Measurements from ENCODE around the gene ZNF688.
"Not testable (repeated sequence)": the region's sequence is repeated elsewhere in the genome, so short reads cannot be mapped to it uniquely, and the experiment has no call there.

Gene ZNF688

GRCh38 chr16:30571445-30572322, at the start of gene ZNF688:
Gene ZNF688 (minus strand): TSS chr16:30571714. CDS start chr16:30571629, 85 bp downstream.
- peak; percentile 98 for DNase-seq

- no peak for DNase-seq
Measured at GRCh38 chr16:30620169-30620568, 48.7 kb upstream of the ZNF688 start.

GRCh38 chr16:30619638-30620037, 48.1 kb upstream of the ZNF688 start:
- no peak for DNase-seq

GRCh38 chr16:30619202-30619601, 47.7 kb upstream of the ZNF688 start:
- no peak for DNase-seq

GRCh38 chr16:30615358-30616091, 44.0 kb upstream of the ZNF688 start:
- peak; percentile 83 for DNase-seq

- peak; percentile 97 for DNase-seq
Measured at GRCh38 chr16:30609926-30610839, 38.7 kb upstream of the ZNF688 start, which contains the start of gene ZNF689. Gene ZNF689 (minus strand): TSS chr16:30610389. CDS start chr16:30610041, 348 bp downstream.

GRCh38 chr16:30609002-30609925, 37.8 kb upstream of the ZNF688 start:
- peak; percentile 57 for DNase-seq

GRCh38 chr16:30606004-30606403, 34.5 kb upstream of the ZNF688 start:
- DNase-seq, result no peak

- DNase-seq, result no peak
Measured at GRCh38 chr16:30605158-30605557, 33.6 kb upstream of the ZNF688 start.

GRCh38 chr16:30604316-30604947, 32.9 kb upstream of the ZNF688 start:
- no peak for DNase-seq

- DNase-seq, result no peak
Measured at GRCh38 chr16:30603945-30604315, 32.4 kb upstream of the ZNF688 start.

- DNase-seq, result no peak
Measured at GRCh38 chr16:30602616-30603277, 31.2 kb upstream of the ZNF688 start.

GRCh38 chr16:30601966-30602365, 30.5 kb upstream of the ZNF688 start:
- DNase-seq, result no peak

- DNase-seq, result no peak
Measured at GRCh38 chr16:30600929-30601328, 29.4 kb upstream of the ZNF688 start.

- DNase-seq, result no peak
Measured at GRCh38 chr16:30600215-30600614, 28.7 kb upstream of the ZNF688 start.

- DNase-seq, result no peak
Measured at GRCh38 chr16:30592871-30593270, 21.4 kb upstream of the ZNF688 start.

GRCh38 chr16:30590869-30591268, 19.4 kb upstream of the ZNF688 start:
- not testable (repeated sequence) for DNase-seq

- not testable (repeated sequence) for DNase-seq
Measured at GRCh38 chr16:30589582-30589981, 18.1 kb upstream of the ZNF688 start.

GRCh38 chr16:30588651-30589050, 17.1 kb upstream of the ZNF688 start:
- no peak for DNase-seq

GRCh38 chr16:30585400-30586191, 14.1 kb upstream of the ZNF688 start, which contains the start of gene ZNF785:
Gene ZNF785 (minus strand): TSS chr16:30585697. CDS start chr16:30585611, 86 bp downstream.
- DNase-seq, result peak; percentile 99
